ENCODE results near the gene ABHD8. TPM values are rescaled to one million over a fixed set of nuclear protein-coding genes. Genes with fewer than 3 reads are reported as not detected.

ABHD8 gene
- total and polyA plus RNA-seq, 2 of the 4 experiments (the other 2 are of a cell fraction): 3.9 to 10.2 TPM

DNA sequence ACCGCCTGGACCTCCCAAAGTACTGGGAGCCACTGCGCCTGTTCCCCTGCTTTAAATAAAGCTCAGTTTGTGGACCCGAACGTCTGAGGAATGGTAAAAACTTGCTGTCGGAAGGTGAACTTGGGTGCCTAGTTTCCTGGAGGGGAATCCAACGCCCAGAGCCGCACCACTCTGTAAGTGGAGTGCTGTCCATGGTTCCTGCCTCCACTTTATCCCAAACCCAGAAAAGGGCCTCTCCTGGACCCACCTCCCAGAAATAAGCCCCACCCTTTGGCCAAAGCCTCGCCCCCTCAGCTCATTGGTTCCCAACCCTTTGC, 29.1 kb upstream of the ABHD8 start:
- Histone ChIP-seq H3K9ac (ENCODE audit: low read depth, low read length) (no peak overlapping the region), H4K5ac (ENCODE audit: low read depth, low read length) (no peak overlapping the region), H3K23ac (ENCODE audit: low read depth, low read length) (no peak overlapping the region), H3K36me3 (ENCODE audit: control insufficient read depth, insufficient read depth, low read length) (peaks cover 3% of the 10 kb centered on the region; the same call in 1 of the 2 replicates), H3K27me3 (ENCODE audit: control insufficient read depth, insufficient read depth, low read length) (no peaks in the 10 kb centered on the region), H3K27ac (ENCODE audit: insufficient read depth, low read length) (no peak overlapping the region), H3K4ac (ENCODE audit: low read depth, low read length) (no peak overlapping the region), H3K18ac (ENCODE audit: low read depth, low read length) (no peak overlapping the region), H2BK120ac (ENCODE audit: low read depth, low read length) (no peak overlapping the region), H4K20me1 (ENCODE audit: insufficient read depth, low read length) (no peaks in the 10 kb centered on the region), H3K14ac (replicated peaks; ENCODE audit: low read depth, low read length) (no peak overlapping the region), H3K4me2 (ENCODE audit: low read depth, low read length) (no peak overlapping the region), H3K9me1 (ENCODE audit: insufficient read depth, low read length) (peaks cover 5% of the 10 kb centered on the region), H2BK5ac (ENCODE audit: low read depth, low read length, poor library complexity, severe bottlenecking) (no peak overlapping the region), H3K4me3 (ENCODE audit: insufficient read depth, low read depth, low read length) (no peak overlapping the region), H3K79me1 (ENCODE audit: low read depth in 1 of 2, low read length in 2 of 2) (peaks cover 0 to 29% of the 10 kb centered on the region in 2 experiments; a peak in 2 of 4 replicates), H2AK9ac (replicated peaks; ENCODE audit: low read depth, low read length, poor library complexity) (no peak overlapping the region), H3K9me3 (ENCODE audit: control insufficient read depth, insufficient read depth, low read length) (no peaks in the 10 kb centered on the region), H2BK15ac (ENCODE audit: low read depth, low read length) (no peak overlapping the region), H4K91ac (ENCODE audit: insufficient read depth, low read depth, low read length) (no peak overlapping the region), H4K8ac (ENCODE audit: low read depth in 2 of 2, low read length in 2 of 2) (no peak overlapping the region), H2AK5ac (ENCODE audit: low read depth, low read length) (no peak overlapping the region), H3K56ac (ENCODE audit: extremely low read depth, insufficient read depth, low read length) (no peak overlapping the region), H2BK20ac (ENCODE audit: low read depth, low read length) (no peak overlapping the region), H3K4me1 (ENCODE audit: control insufficient read depth, insufficient read depth, low read length) (0 out of 2 replicates have a peak, but pooled peaks cover 4% of the 10 kb centered on the region), H2AFZ (replicated peaks; ENCODE audit: low read length, poor library complexity) (no peak overlapping the region)
- in situ Hi-C loops (cut with MboI; ENCODE audit: low sequenced_read_pairs) (no loop called here), dilution Hi-C loops (cut with HindIII; ENCODE audit: low sequenced_read_pairs, unreplicated experiment) (no loop called here), intact Hi-C loops (cut with micrococcal nuclease) (no loop called here)
- DNase-seq (no peak), ATAC-seq (ENCODE audit: low read depth) (no peak)
- WGBS, 2 experiments (ENCODE audit: extremely low coverage in 2 of 2, insufficient read length in 1 of 2): 100% methylated on average over 2 of the region's 8 CpGs; no CpG with 5 or more reads in 1 of the 2 experiments
- ChIA-PET CTCF (no interaction called here), POLR2A (ENCODE audit: unreplicated experiment) (no interaction called here)
- no peak for TF ChIP-seq SMC3 (IDR thresholded peaks at IDR 0.05; ENCODE audit: low read depth, low read length)
- no peak for TF ChIP-seq FOS (IDR thresholded peaks at IDR 0.05; ENCODE audit: low read depth, low read length)
- no peak for TF ChIP-seq NFE2L2 (IDR thresholded peaks at IDR 0.05; ENCODE audit: low read depth, low read length)
- no peak for TF ChIP-seq MXI1 (IDR thresholded peaks at IDR 0.05; ENCODE audit: borderline replicate concordance, low read depth, low read length)
- TF ChIP-seq, protein P1, sequence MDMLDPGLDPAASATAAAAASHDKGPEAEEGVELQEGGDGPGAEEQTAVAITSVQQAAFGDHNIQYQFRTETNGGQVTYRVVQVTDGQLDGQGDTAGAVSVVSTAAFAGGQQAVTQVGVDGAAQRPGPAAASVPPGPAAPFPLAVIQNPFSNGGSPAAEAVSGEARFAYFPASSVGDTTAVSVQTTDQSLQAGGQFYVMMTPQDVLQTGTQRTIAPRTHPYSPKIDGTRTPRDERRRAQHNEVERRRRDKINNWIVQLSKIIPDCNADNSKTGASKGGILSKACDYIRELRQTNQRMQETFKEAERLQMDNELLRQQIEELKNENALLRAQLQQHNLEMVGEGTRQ (IDR thresholded peaks at IDR 0.05; ENCODE audit: low read depth, low read length): no peak
- no peak for TF ChIP-seq MAFK (IDR thresholded peaks at IDR 0.05; ENCODE audit: low read depth, low read length)
- TF ChIP-seq RAD21 (IDR thresholded peaks at IDR 0.05; ENCODE audit: low read length): no peak
- TF ChIP-seq POLR2A (IDR thresholded peaks at IDR 0.05; ENCODE audit: low read depth, low read length): no peak
- no peak for TF ChIP-seq RFX5 (IDR thresholded peaks at IDR 0.05; ENCODE audit: low read depth, low read length)
- TF ChIP-seq CEBPB (IDR thresholded peaks at IDR 0.05; ENCODE audit: low read depth, low read length): no peak
- TF ChIP-seq ELK1 (IDR thresholded peaks at IDR 0.05; ENCODE audit: borderline replicate concordance, low read depth, low read length): no peak
- no peak for TF ChIP-seq CHD1 (IDR thresholded peaks at IDR 0.05; ENCODE audit: low read depth, low read length)
- no peak for TF ChIP-seq MAZ (IDR thresholded peaks at IDR 0.05; ENCODE audit: borderline replicate concordance, low read depth, low read length)
- TF ChIP-seq RCOR1 (IDR thresholded peaks at IDR 0.05; ENCODE audit: insufficient replicate concordance, low read length): no peak
- TF ChIP-seq BHLHE40 (IDR thresholded peaks at IDR 0.05; ENCODE audit: low read depth, low read length): no peak
- TF ChIP-seq, protein P2, sequence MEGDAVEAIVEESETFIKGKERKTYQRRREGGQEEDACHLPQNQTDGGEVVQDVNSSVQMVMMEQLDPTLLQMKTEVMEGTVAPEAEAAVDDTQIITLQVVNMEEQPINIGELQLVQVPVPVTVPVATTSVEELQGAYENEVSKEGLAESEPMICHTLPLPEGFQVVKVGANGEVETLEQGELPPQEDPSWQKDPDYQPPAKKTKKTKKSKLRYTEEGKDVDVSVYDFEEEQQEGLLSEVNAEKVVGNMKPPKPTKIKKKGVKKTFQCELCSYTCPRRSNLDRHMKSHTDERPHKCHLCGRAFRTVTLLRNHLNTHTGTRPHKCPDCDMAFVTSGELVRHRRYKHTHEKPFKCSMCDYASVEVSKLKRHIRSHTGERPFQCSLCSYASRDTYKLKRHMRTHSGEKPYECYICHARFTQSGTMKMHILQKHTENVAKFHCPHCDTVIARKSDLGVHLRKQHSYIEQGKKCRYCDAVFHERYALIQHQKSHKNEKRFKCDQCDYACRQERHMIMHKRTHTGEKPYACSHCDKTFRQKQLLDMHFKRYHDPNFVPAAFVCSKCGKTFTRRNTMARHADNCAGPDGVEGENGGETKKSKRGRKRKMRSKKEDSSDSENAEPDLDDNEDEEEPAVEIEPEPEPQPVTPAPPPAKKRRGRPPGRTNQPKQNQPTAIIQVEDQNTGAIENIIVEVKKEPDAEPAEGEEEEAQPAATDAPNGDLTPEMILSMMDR (conservative IDR thresholded peaks at IDR 0.05; ENCODE audit: low read depth, low read length): no peak
- BruUV-seq (replicated peaks): no TSS peak

Data from IMR-90 (cell line).